K562 (cell line): ENCODE results near the gene MPPED1. TPM values are rescaled to one million over a fixed set of nuclear protein-coding genes. Genes with fewer than 3 reads are reported as not detected.

Experiments
- ATAC-seq: fragments of 200-7000 bp; cut with Tn5 transposase; 3 replicates; pipeline ENCODE4 v1.9.1; 2020; ENCODE audit warnings: moderate library complexity
- BruUV-seq: library from RNA; stranded (reverse); fragments of 400-500 nt; replicated peaks from 2 replicates; lab custom pipeline; 2021; lab: Mats Ljungman, UMichigan
- CTCF ChIA-PET: fragments of 300-600 bp; formaldehyde crosslinking; extraction: SDS; loops from one replicate; lab custom pipeline; 2021; ENCODE audit warnings: low intra/inter-chr PET ratio; lab: Yijun Ruan, JAX
- POLR2A ChIA-PET: fragments of 300-600, 350-650 bp; sonication (Branson Sonifier 250); formaldehyde crosslinking; extraction: SDS; loops from one replicate; lab custom pipeline; 2021; ENCODE audit warnings: antibody characterized with exemption, inconsistent platforms; lab: Yijun Ruan, JAX
- DNase-seq, 4 experiments: peaks; one replicate each; pipeline versions ENCODE4 v3.0.0 to v3.0.0-alpha.2; 2011 to 2018; ENCODE audit warnings: low spot score in 3 of 4, mixed read lengths in 3 of 4; ENCODE audit errors: extremely low read depth in 1 of 4
- FAIRE-seq: peaks from 2 replicates; lab custom pipeline; 2011; peaks lifted over from hg19 to GRCh38; lab: Jason Lieb, UNC
- H2AFZ ChIP-seq: 2 replicates; pipeline ENCODE4 v1.6.0; 2011; ENCODE audit warnings: low read depth, low read length, control low read depth, inconsistent platforms
- H3K27ac ChIP-seq: fragments of 200-600 bp; 3 replicates; pipeline ENCODE4 v1.8.0; 2011; ENCODE audit warnings: low read depth, mild to moderate bottlenecking, control low read depth, inconsistent platforms, low read length, moderate library complexity, mixed read lengths; ENCODE audit errors: extremely low read depth
- H3K27me3 ChIP-seq, 2 experiments: fragments of 300-600 bp in 1 of 2; 2 replicates in 1 of 2; 3 replicates in 1 of 2; pipeline versions ENCODE4 v1.6.0 to v1.8.0; 2011; ENCODE audit warnings: inconsistent platforms in 2 of 2, low read length in 2 of 2, mild to moderate bottlenecking in 1 of 2, mixed read lengths in 1 of 2, moderate library complexity in 1 of 2; ENCODE audit not compliant: control insufficient read depth in 2 of 2, insufficient read depth in 2 of 2
- H3K36me3 ChIP-seq: fragments of 300-600 bp; 3 replicates; pipeline ENCODE4 v1.8.0; 2011; ENCODE audit warnings: mild to moderate bottlenecking, low read length, inconsistent platforms; ENCODE audit not compliant: control insufficient read depth, insufficient read depth
- H3K4me1 ChIP-seq, 2 experiments: fragments of 200-600 bp in 1 of 2; replicated peaks in 1 of 2; 2 replicates in 1 of 2; 3 replicates in 1 of 2; pipeline versions ENCODE4 v1.5.1 to v1.8.0; 2011; ENCODE audit warnings: inconsistent platforms in 2 of 2, low read length in 2 of 2, mild to moderate bottlenecking in 1 of 2, mixed read lengths in 1 of 2, moderate library complexity in 1 of 2; ENCODE audit not compliant: control insufficient read depth in 2 of 2, insufficient read depth in 2 of 2
- H3K4me2 ChIP-seq: 2 replicates; pipeline ENCODE4 v1.6.1; 2011; ENCODE audit warnings: low read length, control low read depth, inconsistent platforms, mixed read lengths; ENCODE audit not compliant: insufficient read depth
- H3K4me3 ChIP-seq: fragments of 200-600 bp; sonication (generic), shearing (Covaris generic); 2 replicates; pipeline ENCODE4 v1.5.1; 2016; ENCODE audit warnings: control low read depth, inconsistent platforms
- H3K79me2 ChIP-seq: fragments of 200-600 bp; 3 replicates; pipeline ENCODE4 v1.8.0; 2011; ENCODE audit warnings: low read length, inconsistent platforms; ENCODE audit not compliant: control insufficient read depth, insufficient read depth
- H3K9ac ChIP-seq, 2 experiments: 2 replicates each; pipeline versions ENCODE4 v1.6.0 to v1.6.1; 2011; ENCODE audit warnings: low read depth in 2 of 2, low read length in 2 of 2, control low read depth in 1 of 2, inconsistent platforms in 1 of 2, mild to moderate bottlenecking in 1 of 2, mixed read lengths in 1 of 2; ENCODE audit not compliant: insufficient read depth in 1 of 2
- H3K9me1 ChIP-seq: one replicate; pipeline ENCODE4 v1.6.0; 2011; ENCODE audit warnings: inconsistent platforms, mild to moderate bottlenecking, low read length, moderate library complexity; ENCODE audit not compliant: control insufficient read depth, insufficient read depth
- H3K9me3 ChIP-seq: replicated peaks from 2 replicates; pipeline ENCODE4 v1.5.1; 2011; ENCODE audit warnings: low read depth, low read length, inconsistent platforms; ENCODE audit not compliant: control insufficient read depth, insufficient read depth
- H4K20me1 ChIP-seq: replicated peaks from 2 replicates; pipeline ENCODE4 v1.6.1; 2011; ENCODE audit warnings: low read length, inconsistent platforms, mixed read lengths; ENCODE audit not compliant: control insufficient read depth, insufficient read depth
- BRD9 ChIP-seq: fragments of 450-650 bp; IDR thresholded peaks from 2 replicates; pipeline ENCODE4 v1.6.1; 2018; ENCODE audit warnings: low read depth; ENCODE audit not compliant: partially characterized antibody
- CBX1 ChIP-seq: sonication (generic); IDR thresholded peaks from 2 replicates; pipeline ENCODE4 v1.6.1; 2016; ENCODE audit warnings: antibody characterized with exemption, low read depth, mild to moderate bottlenecking
- HDGF ChIP-seq: fragments of 450-650 bp; IDR thresholded peaks from 2 replicates; pipeline ENCODE4 v1.6.1; 2016
- HINFP ChIP-seq: fragments of 450-650 bp; conservative IDR thresholded peaks from 2 replicates; pipeline ENCODE4 v1.6.1; 2016; ENCODE audit warnings: missing genetic modification characterization, low read depth, mild to moderate bottlenecking, control low read depth, missing compliant biosample characterization
- MAFG ChIP-seq: fragments of 450-650 bp; conservative IDR thresholded peaks from 2 replicates; pipeline ENCODE4 v1.6.1; 2016; ENCODE audit warnings: missing genetic modification characterization, missing compliant biosample characterization
- MYBL2 ChIP-seq, 2 experiments: fragments of 450-650 bp in 1 of 2; sonication (generic) in 1 of 2; formaldehyde crosslinking in 1 of 2; IDR thresholded peaks; 2 replicates each; pipeline versions ENCODE4 v1.6.1 to v1.8.1; 2017 to 2022; ENCODE audit warnings: borderline replicate concordance in 1 of 2, inconsistent platforms in 1 of 2, low read depth in 1 of 2, mild to moderate bottlenecking in 1 of 2, missing genetic modification reagents in 1 of 2, moderate library complexity in 1 of 2
- PHTF2 ChIP-seq: fragments of 250-450 bp; sonication (Bioruptor Pico); IDR thresholded peaks from 2 replicates; pipeline ENCODE4 v1.5.0; 2021; ENCODE audit warnings: mild to moderate bottlenecking
- PTBP1 ChIP-seq: fragments of 200-400 bp; formaldehyde crosslinking; IDR thresholded peaks from 2 replicates; pipeline ENCODE4 v1.6.1; 2017; ENCODE audit warnings: low read depth, low read length
- PYGO2 ChIP-seq: fragments of 450-650 bp; IDR thresholded peaks from 2 replicates; pipeline ENCODE4 v1.6.1; 2016; ENCODE audit warnings: mild to moderate bottlenecking, missing genetic modification characterization, moderate library complexity, missing compliant biosample characterization
- SIRT6 ChIP-seq: IDR thresholded peaks from one replicate; pipeline ENCODE4 v1.6.1; 2012; ENCODE audit warnings: low read depth, mild to moderate bottlenecking, control low read depth, inconsistent platforms, low read length, moderate library complexity
- ZNF76 ChIP-seq: fragments of 250-450 bp; sonication (Bioruptor Pico); IDR thresholded peaks from 2 replicates; pipeline ENCODE4 v1.4.0; 2020; ENCODE audit warnings: mild to moderate bottlenecking, moderate library complexity, borderline replicate concordance
- WGBS: fragments of 100-300 bp; shearing (Covaris generic); methylation state at CpG from one replicate; pipeline ENCODE4 v1.1.6; 2016; ENCODE audit warnings: low coverage, mixed read lengths; ENCODE audit not compliant: insufficient coverage; ENCODE audit errors: missing lambda C conversion rate; 5-methylcytosine and 5-hydroxymethylcytosine counted together
- in situ Hi-C: fragments of 300-500 bp; cut with MboI; formaldehyde crosslinking; loops from 4 replicates; pipeline ENCODE4 v1.15.0; 2018; ENCODE audit warnings: inconsistent platforms, mixed read lengths
- intact Hi-C: fragments of 100-400 bp; cut with micrococcal nuclease; formaldehyde crosslinking; loops from 2 replicates; pipeline ENCODE4 v1.14.2; 2022
- polyA plus RNA-seq, 8 experiments: library from polyadenylated mRNA; depleted of rRNA in 4 of 8; stranded (reverse) in 5 of 8; unstranded in 3 of 8; fragments of >200 nt; fragmentation: Nextera tagmentation in 2 of 8; fragmentation: Illumina TruSeq in 1 of 8; extraction: Ambion mirVana in 2 of 8; extraction: Trizol in 1 of 8; gene quantifications; 2 replicates each; pipeline versions ENCODE4 v1.2.1 to v1.2.3, GENCODE V29; 2011 to 2014; ENCODE audit warnings: inconsistent platforms in 1 of 8, missing spikeins in 1 of 8
- total RNA-seq, 7 experiments: library from RNA; depleted of rRNA in 6 of 7; stranded (reverse); fragments of >200 nt in 6 of 7; fragmentation: Illumina TruSeq in 2 of 7; extraction: Trizol in 2 of 7; gene quantifications; 2 replicates each; pipeline versions ENCODE4 v1.2.1 to v1.2.3, GENCODE V29; 2011 to 2021; ENCODE audit warnings: low replicate concordance in 1 of 7

MPPED1 gene
- total and polyA plus RNA-seq, 9 of the 15 experiments (the other 6 are each of a cell fraction or from before 2014, with no cell fraction given) = not detected

- no peak for DNase-seq
- in situ Hi-C loops = loop anchor here (10.0 kb wide), 1 partner anchor 1234 kb away; no protein-coding TSS in a partner anchor
- no peak for FAIRE-seq
- ATAC-seq = no peak
- Histone ChIP-seq H3K36me3 (no peaks in the 10 kb centered on the region), H3K4me1 (peaks cover 0 to 5% of the 10 kb centered on the region in 2 experiments; a peak in 2 of 5 replicates), H4K20me1 (no peaks in the 10 kb centered on the region), H3K4me3 (no peak overlapping the region), H3K9me1 (no peaks in the 10 kb centered on the region), H2AFZ (no peak overlapping the region), H3K79me2 (no peaks in the 10 kb centered on the region), H3K9me3 (no peaks in the 10 kb centered on the region), H3K27ac (no peak overlapping the region), H3K9ac (no peak overlapping the region), H3K4me2 (no peak overlapping the region), H3K27me3 (no peaks in the 10 kb centered on the region; a peak in 2 of 5 replicates)
- no TSS peak for BruUV-seq
- CTCF ChIA-PET = no interaction called here
- 4% methylated on average over 4 of the region's 4 CpGs for WGBS
- no peak for TF ChIP-seq MAFG (tag)
- no peak for TF ChIP-seq MYBL2 (IDR thresholded peaks at IDR 0.05; ENCODE audit: low read depth)
- no peak for TF ChIP-seq MYBL2 (CRISPR knock-in tag; IDR thresholded peaks at IDR 0.05; ENCODE audit: borderline replicate concordance)
- TF ChIP-seq SIRT6 = no peak
- TF ChIP-seq BRD9 = no peak
- no peak for TF ChIP-seq CBX1
- TF ChIP-seq PYGO2 (tag) = no peak
- TF ChIP-seq HDGF = no peak
- no peak for TF ChIP-seq ZNF76
- TF ChIP-seq HINFP (tag) = no peak
- no peak for TF ChIP-seq PTBP1
- no peak for TF ChIP-seq PHTF2 (CRISPR knock-in tag)
- intact Hi-C loops = no loop called here
- POLR2A ChIA-PET = interaction anchor here (0.6 kb wide), 1 partner anchor 121 kb away, joined by 4 read pairs; no protein-coding TSS in a partner anchor
Observed at GRCh38 chr22:43390872-43391271, 20.9 kb upstream of the MPPED1 start.
